Smooth muscle cell (in vitro differentiated cells): ENCODE measurements around the gene ITPR3. TPM values are rescaled to one million over a fixed set of nuclear protein-coding genes. Genes with fewer than 3 reads are reported as not detected.

Source experiments
- DNase-seq: peaks from one replicate; lab custom pipeline; 2025; ENCODE audit not compliant: unreplicated experiment; lab: John Stamatoyannopoulos, UW
- H2AFZ ChIP-seq: fragments of 200-600 bp; sonication (generic); 2 replicates; pipeline ENCODE4 v1.6.0; 2016; ENCODE audit warnings: antibody characterized with exemption, low read depth, mild to moderate bottlenecking
- H3F3A ChIP-seq: fragments of 200-600 bp; sonication (generic); 2 replicates; pipeline ENCODE4 v1.6.0; 2017; ENCODE audit warnings: antibody characterized with exemption, low read depth
- H3K27ac ChIP-seq: fragments of 200-600 bp; sonication (generic); 2 replicates; pipeline ENCODE4 v1.5.1; 2016; ENCODE audit warnings: low read depth, mild to moderate bottlenecking
- H3K27me3 ChIP-seq: fragments of 200-600 bp; sonication (generic); 2 replicates; pipeline ENCODE4 v1.6.1; 2016; ENCODE audit warnings: low read depth, mild to moderate bottlenecking
- H3K36me3 ChIP-seq: fragments of 200-600 bp; sonication (generic); 2 replicates; pipeline ENCODE4 v1.5.1; 2016; ENCODE audit warnings: low read depth
- H3K4me1 ChIP-seq: fragments of 200-600 bp; sonication (generic); 2 replicates; pipeline ENCODE4 v1.5.1; 2016; ENCODE audit warnings: low read depth
- H3K4me2 ChIP-seq: fragments of 200-600 bp; sonication (generic); 2 replicates; pipeline ENCODE4 v1.6.0; 2016; ENCODE audit warnings: mild to moderate bottlenecking
- H3K4me3 ChIP-seq: fragments of 200-600 bp; sonication (generic); 2 replicates; pipeline ENCODE4 v1.5.1; 2016; ENCODE audit warnings: mild to moderate bottlenecking
- H3K79me2 ChIP-seq: fragments of 200-600 bp; sonication (generic); 2 replicates; pipeline ENCODE4 v1.6.0; 2016; ENCODE audit warnings: low read depth, mild to moderate bottlenecking
- H3K9ac ChIP-seq: fragments of 200-600 bp; sonication (generic); 2 replicates; pipeline ENCODE4 v1.6.0; 2016; ENCODE audit warnings: low read depth
- H3K9me3 ChIP-seq: fragments of 200-600 bp; sonication (generic); replicated peaks from 2 replicates; pipeline ENCODE4 v1.5.1; 2016; ENCODE audit warnings: low read depth
- H4K20me1 ChIP-seq: fragments of 200-600 bp; sonication (generic); 2 replicates; pipeline ENCODE4 v1.6.0; 2016; ENCODE audit warnings: low read depth
- WGBS: methylation state at CpG from one replicate; pipeline ENCODE4 v1.1.7; 2016; ENCODE audit warnings: low lambda C conversion rate; 5-methylcytosine and 5-hydroxymethylcytosine counted together
- polyA plus RNA-seq: library from polyadenylated mRNA; unstranded; fragments of >200 nt; fragmentation: Nextera tagmentation; extraction: Ambion mirVana; gene quantifications from 2 replicates; pipeline ENCODE4 v1.2.1, GENCODE V29; 2016
- total RNA-seq: library from RNA; depleted of rRNA; stranded (reverse); fragments of >200 nt; gene quantifications from 2 replicates; pipeline ENCODE4 v1.2.3, GENCODE V29; 2014
- TF ChIP-seq, protein P1 (sequence below): fragments of 200-600 bp; sonication (generic); IDR thresholded peaks from 2 replicates; pipeline ENCODE4 v1.5.1; 2017; ENCODE audit warnings: borderline replicate concordance, mild to moderate bottlenecking, antibody characterized with exemption; ENCODE audit not compliant: insufficient read depth, poor library complexity, severe bottlenecking

ITPR3 gene
- total and polyA plus RNA-seq, 2 experiments from 2014 or later = 2.0 to 7.4 TPM

DNA sequence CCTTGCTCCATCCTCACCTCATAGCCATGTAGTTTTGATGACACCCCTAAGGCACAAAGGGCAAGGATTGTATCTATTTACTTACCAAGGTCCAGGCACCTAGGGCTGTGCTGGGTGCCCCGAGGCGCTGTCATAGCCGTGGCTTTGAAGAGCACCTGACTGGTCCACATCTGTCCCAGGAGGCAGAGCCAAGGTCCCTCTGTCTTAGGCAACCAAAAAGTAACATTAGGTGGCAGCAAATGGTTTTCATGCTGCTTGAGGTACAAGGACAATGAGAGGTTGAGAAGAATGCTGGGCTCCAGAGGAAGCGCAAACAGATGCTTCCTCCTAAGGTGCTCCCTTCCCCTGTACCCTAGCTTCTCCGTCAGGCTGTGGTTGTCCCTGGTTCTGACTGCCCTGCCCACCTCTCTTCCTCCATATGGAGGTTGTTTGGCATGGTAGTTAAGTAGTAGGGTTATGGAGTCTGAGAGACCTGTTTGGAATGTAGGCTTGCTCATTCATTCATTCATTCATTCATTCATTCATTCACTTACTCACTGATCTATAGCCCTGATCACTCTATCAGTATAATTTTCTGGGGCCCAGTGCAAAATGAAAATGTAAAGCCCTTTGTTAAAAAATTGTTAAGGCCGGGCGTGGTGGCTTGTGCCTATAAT lies 93.4 kb downstream of the ITPR3 start:
- H3K79me2 ChIP-seq = peaks cover 10% of the 10 kb centered on the region
- no peak overlapping the region for H3K27ac ChIP-seq
- WGBS = 97% methylated on average over 7 of the region's 7 CpGs
- no peaks in the 10 kb centered on the region for H3F3A ChIP-seq
- H2AFZ ChIP-seq = no peak overlapping the region
- H3K27me3 ChIP-seq = no peaks in the 10 kb centered on the region
- peaks cover 6% of the 10 kb centered on the region for H3K4me1 ChIP-seq
- H3K9me3 ChIP-seq = no peaks in the 10 kb centered on the region
- no peak for DNase-seq
- no peak overlapping the region for H3K4me3 ChIP-seq
- no peak overlapping the region for H3K9ac ChIP-seq
- TF ChIP-seq, protein P1, sequence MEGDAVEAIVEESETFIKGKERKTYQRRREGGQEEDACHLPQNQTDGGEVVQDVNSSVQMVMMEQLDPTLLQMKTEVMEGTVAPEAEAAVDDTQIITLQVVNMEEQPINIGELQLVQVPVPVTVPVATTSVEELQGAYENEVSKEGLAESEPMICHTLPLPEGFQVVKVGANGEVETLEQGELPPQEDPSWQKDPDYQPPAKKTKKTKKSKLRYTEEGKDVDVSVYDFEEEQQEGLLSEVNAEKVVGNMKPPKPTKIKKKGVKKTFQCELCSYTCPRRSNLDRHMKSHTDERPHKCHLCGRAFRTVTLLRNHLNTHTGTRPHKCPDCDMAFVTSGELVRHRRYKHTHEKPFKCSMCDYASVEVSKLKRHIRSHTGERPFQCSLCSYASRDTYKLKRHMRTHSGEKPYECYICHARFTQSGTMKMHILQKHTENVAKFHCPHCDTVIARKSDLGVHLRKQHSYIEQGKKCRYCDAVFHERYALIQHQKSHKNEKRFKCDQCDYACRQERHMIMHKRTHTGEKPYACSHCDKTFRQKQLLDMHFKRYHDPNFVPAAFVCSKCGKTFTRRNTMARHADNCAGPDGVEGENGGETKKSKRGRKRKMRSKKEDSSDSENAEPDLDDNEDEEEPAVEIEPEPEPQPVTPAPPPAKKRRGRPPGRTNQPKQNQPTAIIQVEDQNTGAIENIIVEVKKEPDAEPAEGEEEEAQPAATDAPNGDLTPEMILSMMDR = no peak
- no peaks in the 10 kb centered on the region for H3K36me3 ChIP-seq
- no peaks in the 10 kb centered on the region for H4K20me1 ChIP-seq
- H3K4me2 ChIP-seq = no peak overlapping the region

DNA sequence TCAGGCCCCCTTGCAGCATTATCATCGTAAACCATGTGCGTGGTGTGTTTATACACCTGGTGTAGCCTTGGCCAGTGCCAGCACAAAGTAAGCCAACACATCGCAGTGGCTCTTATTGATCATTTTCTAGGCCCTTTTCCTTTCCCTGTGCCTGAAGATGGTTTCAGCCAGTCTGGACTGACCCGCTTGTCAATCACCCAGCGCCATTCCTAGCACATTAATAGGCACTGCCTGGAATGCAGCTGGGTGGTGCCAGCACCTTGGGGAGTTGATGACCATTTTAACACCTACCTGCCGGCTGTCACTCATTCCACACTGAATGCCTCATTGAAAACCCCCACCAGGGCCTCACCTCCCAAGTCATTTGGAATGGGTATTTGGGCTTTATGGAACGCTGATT lies 95.3 kb downstream of the ITPR3 start:
- Histone ChIP-seq H3F3A (no peaks in the 10 kb centered on the region), H2AFZ (no peak overlapping the region), H3K4me2 (no peak overlapping the region), H3K27me3 (no peaks in the 10 kb centered on the region), H3K79me2 (no peaks in the 10 kb centered on the region), H3K27ac (no peak overlapping the region), H3K36me3 (no peaks in the 10 kb centered on the region), H3K9me3 (no peaks in the 10 kb centered on the region), H3K4me3 (no peak overlapping the region), H4K20me1 (no peaks in the 10 kb centered on the region), H3K4me1 (no peaks in the 10 kb centered on the region), H3K9ac (no peak overlapping the region)
- 75% methylated on average over 7 of the region's 7 CpGs for WGBS
- no peak for DNase-seq
- TF ChIP-seq, protein P1 = no peak

DNA sequence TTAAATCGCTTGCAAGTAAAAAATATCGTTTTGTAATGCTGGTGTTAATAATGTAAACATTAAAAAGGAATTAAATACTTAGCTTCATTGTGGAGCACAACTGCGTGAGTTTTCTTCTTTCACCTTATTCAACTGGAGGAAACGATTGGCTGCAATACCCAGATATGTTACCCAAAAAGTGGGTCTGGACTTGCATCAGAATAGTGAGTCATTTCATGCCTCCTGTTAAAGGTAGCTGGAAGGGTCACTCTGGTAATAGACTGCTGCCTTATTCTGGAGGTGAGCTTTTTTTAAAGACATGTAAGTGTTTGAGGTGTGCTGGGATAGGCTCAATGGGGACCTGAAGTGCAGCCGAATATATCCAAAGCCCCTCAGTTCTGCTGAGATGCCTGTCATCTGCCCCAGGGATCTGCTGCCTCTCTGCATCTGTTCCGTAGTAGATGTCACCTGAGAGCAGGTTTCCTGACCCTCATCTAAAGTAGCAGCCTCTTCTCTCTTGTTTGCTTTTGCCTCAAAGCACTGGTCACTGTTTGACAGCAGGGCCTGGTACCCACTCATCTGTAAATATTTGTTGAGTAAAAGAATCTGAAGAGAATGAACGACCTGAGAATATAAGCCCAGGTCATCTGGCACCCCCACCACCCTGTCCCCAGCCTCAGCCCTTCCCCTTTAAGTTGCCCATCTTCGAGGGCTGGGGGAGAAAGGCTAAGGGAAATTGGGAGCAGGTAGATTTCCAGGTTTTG lies 95.9 kb downstream of the ITPR3 start:
- no peak for DNase-seq
- H4K20me1 ChIP-seq = no peaks in the 10 kb centered on the region
- H3K79me2 ChIP-seq = no peaks in the 10 kb centered on the region
- H3K36me3 ChIP-seq = no peaks in the 10 kb centered on the region
- TF ChIP-seq, protein P1 = no peak
- H3K4me2 ChIP-seq = no peak overlapping the region
- H3K4me1 ChIP-seq = no peaks in the 10 kb centered on the region
- 89% methylated on average over 8 of the region's 8 CpGs for WGBS
- H3K27me3 ChIP-seq = no peaks in the 10 kb centered on the region
- no peak overlapping the region for H2AFZ ChIP-seq
- no peak overlapping the region for H3K9ac ChIP-seq
- H3K9me3 ChIP-seq = no peaks in the 10 kb centered on the region
- H3F3A ChIP-seq = no peaks in the 10 kb centered on the region
- H3K4me3 ChIP-seq = no peak overlapping the region
- no peak overlapping the region for H3K27ac ChIP-seq
